Chondrocyte (in vitro differentiated cells): ENCODE data around the gene CNGA2. TPM values are rescaled to one million over a fixed set of nuclear protein-coding genes. Genes with fewer than 3 reads are reported as not detected.

Experiments
- DNase-seq: peaks from one replicate; pipeline ENCODE4 v3.0.0; 2021; ENCODE audit warnings: mixed read lengths, low spot score
- H3K27ac Mint-ChIP-seq: one replicate; pipeline ENCODE4 v1.8.0; 2021; ENCODE audit warnings: mild to moderate bottlenecking, moderate library complexity, mixed read lengths; ENCODE audit not compliant: unreplicated experiment
- H3K27me3 Mint-ChIP-seq: 2 replicates; pipeline ENCODE4 v1.8.0; 2021; ENCODE audit warnings: low read depth, mixed read lengths
- H3K36me3 Mint-ChIP-seq: 2 replicates; pipeline ENCODE4 v1.8.0; 2021; ENCODE audit warnings: low read depth, mixed read lengths
- H3K4me1 Mint-ChIP-seq: 2 replicates; pipeline ENCODE4 v1.8.0; 2021; ENCODE audit warnings: low read depth, mild to moderate bottlenecking, mixed read lengths
- H3K4me3 Mint-ChIP-seq: one replicate; pipeline ENCODE4 v1.8.0; 2021; ENCODE audit warnings: mild to moderate bottlenecking, moderate library complexity, mixed read lengths; ENCODE audit not compliant: unreplicated experiment
- H3K9me3 Mint-ChIP-seq: 2 replicates; pipeline ENCODE4 v1.8.0; 2021; ENCODE audit warnings: low read depth, mixed read lengths
- CTCF ChIP-seq: fragments of 200-600 bp; sonication (generic); IDR thresholded peaks from 2 replicates; pipeline ENCODE4 v1.5.0; 2021; ENCODE audit warnings: antibody characterized with exemption, mild to moderate bottlenecking, moderate library complexity
- long read RNA-seq: library from polyadenylated mRNA; stranded (forward); transcript quantifications from one replicate; pipeline ENCODE4 v2.0.0, GENCODE V29; 2021
- total RNA-seq: library from RNA; stranded (reverse); gene quantifications from 3 replicates; pipeline ENCODE4 v1.2.1, GENCODE V29; 2021

CNGA2 gene
- not detected in 3 replicates for total RNA-seq
- long read RNA-seq, result 0 reads

- Mint-ChIP-seq H3K27ac (no peak within 1 kb of the TSS), H3K4me1 (no peaks in the 10 kb centered on the region), H3K27me3 (peaks cover 1% of the 10 kb centered on the region), H3K4me3 (no peak within 1 kb of the TSS), H3K36me3 (peaks cover 2% of the 10 kb centered on the region), H3K9me3 (peaks cover 8% of the 10 kb centered on the region)
- TF ChIP-seq CTCF, result no peak
- no peak for DNase-seq
Observed at GRCh38 chrX:151734446-151734845, at the start of gene CNGA2. CNGA2 (plus strand) TSS chrX:151734746; CDS start chrX:151738484, 3,738 bp downstream.

GRCh38 chrX:151687635-151688034 lies 46.9 kb upstream of the CNGA2 start:
- Mint-ChIP-seq H3K4me3 (no peak overlapping the region), H3K9me3 (peaks cover 5% of the 10 kb centered on the region), H3K27me3 (peaks cover 1% of the 10 kb centered on the region), H3K4me1 (no peaks in the 10 kb centered on the region), H3K27ac (no peak overlapping the region), H3K36me3 (no peaks in the 10 kb centered on the region)
- no peak for TF ChIP-seq CTCF
- no peak for DNase-seq

- Mint-ChIP-seq H3K36me3 (no peaks in the 10 kb centered on the region), H3K9me3 (peaks cover 8% of the 10 kb centered on the region), H3K27me3 (peaks cover 4% of the 10 kb centered on the region), H3K4me1 (no peaks in the 10 kb centered on the region), H3K4me3 (no peak overlapping the region), H3K27ac (no peak overlapping the region)
- no peak for DNase-seq
- TF ChIP-seq CTCF, result no peak
Observed at GRCh38 chrX:151688695-151689094, 45.9 kb upstream of the CNGA2 start.

GRCh38 chrX:151692825-151693224 lies 41.7 kb upstream of the CNGA2 start:
- Mint-ChIP-seq H3K27me3 (peaks cover 12% of the 10 kb centered on the region), H3K4me3 (no peak overlapping the region), H3K9me3 (peaks cover 13% of the 10 kb centered on the region), H3K27ac (no peak overlapping the region), H3K4me1 (no peaks in the 10 kb centered on the region), H3K36me3 (no peaks in the 10 kb centered on the region)
- TF ChIP-seq CTCF, result no peak
- DNase-seq, result no peak

- Mint-ChIP-seq H3K36me3 (no peaks in the 10 kb centered on the region), H3K4me1 (no peaks in the 10 kb centered on the region), H3K27ac (no peak overlapping the region), H3K27me3 (peaks cover 12% of the 10 kb centered on the region), H3K4me3 (no peak overlapping the region), H3K9me3 (peaks cover 13% of the 10 kb centered on the region)
- no peak for DNase-seq
- no peak for TF ChIP-seq CTCF
Observed at GRCh38 chrX:151694121-151694520, 40.4 kb upstream of the CNGA2 start.
